Measurements from ENCODE around the gene TUBA3D.
"Not testable (repeated sequence)": the region's sequence is repeated elsewhere in the genome, so short reads cannot be mapped to it uniquely, and the experiment has no call there.

TUBA3D gene
- 0 to 0.18 (median 0) reads per million in 4 experiments for total RNA-seq

GRCh38 chr2:131475831-131476230, at the start of gene TUBA3D:
Gene TUBA3D (plus strand): TSS chr2:131476119. CDS start chr2:131476200, 81 bp downstream.
- no peak for DNase-seq

DNA sequence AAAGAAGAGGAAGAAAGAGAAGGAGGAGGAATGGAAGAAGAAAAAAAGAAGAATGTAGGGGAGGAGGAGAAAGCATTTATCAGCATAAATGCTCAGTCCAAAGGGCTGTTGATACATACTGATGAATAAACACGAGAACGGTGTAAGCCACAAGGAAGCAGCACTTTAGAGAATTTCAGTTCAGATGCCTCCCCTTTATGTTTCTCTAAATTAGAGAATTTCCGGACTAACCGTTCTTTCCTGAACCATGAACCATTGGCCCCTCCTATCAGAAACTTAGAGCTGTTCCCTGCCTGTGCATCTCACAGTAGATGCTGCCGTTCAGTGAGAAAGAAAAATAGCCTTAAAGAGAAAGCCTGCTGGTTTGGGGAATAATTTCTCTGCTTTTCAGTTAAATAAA, 49.2 kb upstream of the TUBA3D start:
- no peak for DNase-seq

DNA sequence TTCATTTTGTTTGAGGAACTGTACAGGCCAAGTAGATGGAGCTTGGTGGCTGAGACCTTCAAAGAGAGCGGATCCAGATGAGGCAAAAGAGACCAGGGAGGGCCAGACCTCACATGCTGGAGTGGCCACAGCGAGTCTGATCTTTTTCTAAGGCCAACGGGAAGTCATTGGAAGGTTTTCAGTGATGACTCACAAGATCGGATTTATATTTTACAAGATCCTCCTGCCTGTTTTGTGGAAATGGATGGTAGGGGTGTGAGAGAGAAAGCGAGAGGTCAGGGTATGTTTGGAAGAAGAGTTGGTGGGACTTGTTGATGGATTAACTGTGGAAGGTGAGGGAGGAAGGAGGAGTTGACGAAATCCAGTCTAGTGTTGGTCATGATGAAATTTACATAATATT, 44.6 kb upstream of the TUBA3D start:
- DNase-seq = no peak

DNA sequence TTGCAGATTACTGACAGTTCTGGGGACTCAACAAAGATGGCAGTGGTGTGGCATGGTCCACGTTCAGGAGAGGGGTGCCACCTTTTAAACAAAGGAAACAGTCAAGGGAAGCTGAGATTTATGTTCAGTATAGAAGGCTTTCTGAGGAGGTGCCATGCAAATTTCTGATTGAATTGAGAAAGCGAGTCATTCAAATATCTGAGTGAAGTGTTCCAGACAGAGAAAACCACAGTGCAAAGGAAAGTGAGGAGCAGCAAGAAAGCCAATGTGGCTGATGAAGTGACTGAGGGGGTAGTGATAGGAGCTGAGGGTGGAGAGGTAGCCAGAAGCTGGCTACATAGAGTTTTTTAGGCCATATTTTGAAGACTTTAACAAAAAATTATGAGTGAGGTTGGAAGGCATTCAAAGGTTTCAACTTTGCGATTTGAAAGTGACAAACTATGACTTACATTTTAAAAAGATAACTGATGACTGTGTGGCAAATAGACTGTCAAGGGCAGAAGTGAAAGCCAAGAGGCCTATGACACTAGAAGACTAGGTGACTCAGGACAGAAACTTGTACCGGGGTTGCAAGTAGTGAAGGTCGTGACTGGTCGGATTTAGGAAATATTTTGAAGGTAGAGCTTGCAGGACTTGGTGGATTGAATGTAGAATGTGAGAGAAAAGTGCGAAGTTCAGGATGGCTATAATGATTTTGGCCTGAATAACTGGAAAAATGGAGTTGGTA, 35.0 kb upstream of the TUBA3D start:
- DNase-seq = not testable (repeated sequence)

- DNase-seq = not testable (repeated sequence)
These were observed 31.0 kb upstream of the TUBA3D start for GRCh38 chr2:131444736-131445514.

DNA sequence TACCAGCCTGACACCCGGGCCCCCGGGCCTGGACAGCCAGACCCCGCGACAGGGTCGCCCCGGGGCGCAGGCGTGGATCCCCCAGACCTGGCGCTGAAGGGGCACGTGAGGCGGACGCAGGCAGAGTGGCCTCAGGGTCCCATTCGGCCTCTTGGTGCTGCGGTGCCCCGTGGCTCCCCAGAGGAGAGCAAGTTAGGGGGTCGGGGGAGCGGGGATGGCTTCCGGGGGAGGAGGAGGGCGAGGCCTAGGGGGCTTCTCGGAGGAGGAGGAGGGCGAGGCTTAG, 30.5 kb upstream of the TUBA3D start:
- DNase-seq = not testable (repeated sequence)

DNA sequence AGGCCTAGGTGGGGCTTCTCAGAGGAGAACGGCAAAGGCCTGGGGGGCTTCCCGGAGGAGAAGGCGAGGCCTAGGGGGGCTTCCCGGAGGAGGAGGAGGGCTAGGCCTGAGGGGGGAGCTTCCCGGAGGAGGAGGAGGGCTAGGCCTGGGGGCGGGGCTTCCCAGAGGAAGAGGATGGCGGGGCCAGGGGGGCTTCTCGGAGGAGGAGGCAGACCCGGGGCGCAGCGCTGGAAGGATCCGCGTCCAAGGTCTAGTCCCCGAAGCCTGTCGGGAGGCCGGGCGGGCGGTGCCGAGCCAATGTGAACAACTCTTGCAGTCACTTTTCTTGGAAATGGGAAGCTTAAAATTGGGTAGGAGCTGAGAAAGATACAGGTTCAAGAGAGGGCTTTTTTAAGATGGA, 30.0 kb upstream of the TUBA3D start:
- DNase-seq = no peak

- not testable (repeated sequence) for DNase-seq
These were observed 27.9 kb upstream of the TUBA3D start for GRCh38 chr2:131447981-131448380.

GRCh38 chr2:131451265-131451949, 24.5 kb upstream of the TUBA3D start:
- DNase-seq = not testable (repeated sequence)

- DNase-seq = not testable (repeated sequence)
These were observed 21.0 kb upstream of the TUBA3D start for GRCh38 chr2:131454914-131455313.

DNA sequence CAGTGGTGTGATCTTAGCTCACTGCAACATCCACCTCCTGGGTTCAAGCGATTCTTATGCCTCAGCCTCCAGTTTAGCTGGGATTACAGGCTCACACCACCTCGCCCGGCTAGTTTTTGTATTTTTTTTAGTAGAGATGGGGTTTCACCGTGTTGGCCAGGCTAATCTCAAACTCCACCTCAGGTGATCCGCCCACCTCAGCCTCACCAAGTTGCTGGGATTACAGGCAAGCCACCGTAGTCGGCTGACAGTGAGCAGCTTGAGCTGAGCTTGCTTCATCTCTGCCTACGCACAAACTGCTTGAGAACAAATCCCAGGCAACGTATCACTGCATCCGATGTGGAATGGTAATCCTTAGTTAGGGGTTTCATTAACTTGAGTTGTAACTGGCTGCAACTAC, 8.2 kb upstream of the TUBA3D start:
- not testable (repeated sequence) for DNase-seq

DNA sequence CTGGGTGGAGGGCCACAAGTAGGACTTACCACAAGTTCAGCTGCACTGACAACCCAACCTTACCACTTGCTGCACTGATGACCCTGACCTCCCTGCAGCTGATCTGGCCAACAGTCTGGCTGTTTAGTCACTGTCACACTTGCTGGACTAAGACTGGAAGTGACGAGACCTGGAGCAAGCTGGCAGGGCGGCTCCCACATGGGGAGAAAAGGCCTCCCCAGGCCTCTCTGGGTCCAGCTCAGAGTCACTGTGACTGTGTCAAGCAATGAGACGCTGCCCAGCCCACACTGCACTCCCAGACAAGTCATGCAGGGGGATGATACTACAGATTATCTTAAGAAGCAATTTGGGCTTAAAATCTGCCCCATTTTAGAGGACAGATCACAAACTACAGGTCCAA, 5.0 kb upstream of the TUBA3D start:
- DNase-seq = not testable (repeated sequence)

DNA sequence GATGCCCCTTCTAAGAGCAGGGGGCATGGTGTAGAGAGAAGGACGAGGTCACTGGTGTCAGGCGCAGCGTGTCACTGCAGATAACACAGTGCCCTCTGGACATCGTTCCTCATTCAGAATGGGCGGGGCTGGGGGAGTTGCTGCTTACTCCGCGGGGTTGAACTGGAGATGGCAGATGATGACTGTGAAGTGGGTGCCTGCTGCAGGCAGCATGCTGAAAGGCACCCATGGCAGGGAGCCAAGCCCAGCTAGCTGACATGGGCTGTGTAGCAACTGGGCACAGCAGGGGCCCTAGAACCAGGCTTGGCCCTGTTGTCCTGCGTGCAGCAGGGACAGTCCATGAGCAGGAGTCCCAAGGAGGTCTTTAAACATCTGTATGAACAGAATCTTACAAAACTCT, 4.3 kb upstream of the TUBA3D start:
- DNase-seq = not testable (repeated sequence)

DNA sequence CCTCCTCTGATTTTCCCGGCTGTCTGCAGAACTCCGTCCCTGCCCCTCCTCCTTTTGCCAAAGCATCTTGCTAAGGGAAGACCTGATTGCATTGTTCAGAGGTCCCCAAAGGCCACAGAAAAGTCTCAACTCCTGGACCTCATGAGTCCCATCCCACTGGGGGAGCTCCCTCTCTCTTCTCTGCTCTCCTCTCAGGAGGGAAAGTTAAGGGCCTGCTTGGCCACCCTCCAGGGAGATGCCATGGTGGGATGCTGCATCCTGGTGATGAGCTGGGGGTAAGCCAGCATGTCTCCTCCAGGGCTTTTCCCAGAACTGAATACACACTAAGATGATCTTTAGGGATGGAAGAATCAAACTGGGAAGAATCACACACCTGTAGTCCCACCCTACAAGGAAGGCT, 2.7 kb upstream of the TUBA3D start:
- DNase-seq = not testable (repeated sequence)

DNA sequence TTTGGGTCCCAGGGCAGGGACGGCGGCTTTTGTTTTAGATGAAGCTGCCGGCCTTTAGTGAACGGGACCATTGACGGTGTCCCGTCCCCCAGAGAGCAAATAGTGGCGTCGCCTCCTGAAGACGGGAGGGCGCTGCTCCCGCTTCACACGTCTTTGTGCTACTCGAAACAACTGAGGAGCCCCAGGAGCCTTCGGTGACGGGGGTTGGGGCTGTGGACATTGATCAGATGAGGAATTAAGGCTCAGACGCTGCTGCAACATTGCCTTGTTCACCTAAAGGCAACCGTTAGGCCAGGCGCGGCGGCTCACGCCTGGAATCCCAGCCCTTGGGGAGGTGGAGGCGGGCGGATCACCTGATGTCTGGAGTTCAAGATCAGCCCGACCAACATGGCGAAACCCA, 444 bp downstream of the TUBA3D start:
- DNase-seq = not testable (repeated sequence)

- not testable (repeated sequence) for DNase-seq
These were observed 1.3 kb downstream of the TUBA3D start for GRCh38 chr2:131477227-131477626.

GRCh38 chr2:131478074-131478849, 2.3 kb downstream of the TUBA3D start:
- DNase-seq = not testable (repeated sequence)

GRCh38 chr2:131478850-131479461, 3.0 kb downstream of the TUBA3D start:
- DNase-seq = not testable (repeated sequence)

DNA sequence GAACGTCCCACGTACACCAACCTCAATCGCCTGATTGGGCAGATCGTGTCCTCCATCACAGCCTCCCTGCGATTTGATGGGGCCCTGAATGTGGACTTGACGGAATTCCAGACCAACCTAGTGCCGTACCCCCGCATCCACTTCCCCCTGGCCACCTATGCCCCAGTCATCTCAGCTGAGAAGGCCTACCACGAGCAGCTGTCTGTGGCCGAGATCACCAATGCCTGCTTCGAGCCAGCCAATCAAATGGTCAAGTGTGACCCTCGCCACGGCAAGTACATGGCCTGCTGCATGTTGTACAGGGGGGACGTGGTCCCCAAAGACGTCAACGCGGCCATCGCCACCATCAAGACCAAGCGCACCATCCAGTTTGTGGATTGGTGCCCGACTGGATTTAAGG, 4.4 kb downstream of the TUBA3D start:
- DNase-seq = not testable (repeated sequence)

- DNase-seq = not testable (repeated sequence)
These were observed 6.7 kb downstream of the TUBA3D start for GRCh38 chr2:131482506-131483155.

GRCh38 chr2:131483981-131484820, 8.3 kb downstream of the TUBA3D start:
- not testable (repeated sequence) for DNase-seq
